GM21619 (cell line): ENCODE data around the gene URM1.

Source experiments
- ATAC-seq: cut with Tn5 transposase; IDR thresholded peaks from one replicate; pipeline ENCODE4 v1.9.1; 2021; ENCODE audit not compliant: unreplicated experiment

URM1 gene

GRCh38 chr9:128424268-128424780, 53.1 kb downstream of the URM1 start:
- no peak for ATAC-seq

GRCh38 chr9:128428644-128429512, 57.7 kb downstream of the URM1 start:
- ATAC-seq: no peak

GRCh38 chr9:128429513-128430086, 58.4 kb downstream of the URM1 start:
- ATAC-seq: no peak

GRCh38 chr9:128431207-128431606, 60.0 kb downstream of the URM1 start:
- no peak for ATAC-seq

GRCh38 chr9:128434340-128434739, 63.2 kb downstream of the URM1 start:
- ATAC-seq: no peak

- ATAC-seq: no peak
Measured at GRCh38 chr9:128435611-128436010, 64.4 kb downstream of the URM1 start.

GRCh38 chr9:128438343-128439109, 67.4 kb downstream of the URM1 start:
- ATAC-seq: peak; percentile 80

GRCh38 chr9:128439273-128439672, 68.1 kb downstream of the URM1 start:
- ATAC-seq: no peak
